Erythroblast (primary cell): ENCODE results near the gene SLC46A1.

Experiments used
- GATA1 ChIP-seq: IDR thresholded peaks from 2 replicates; pipeline ENCODE4 v1.6.1; 2011; ENCODE audit warnings: low read depth, mild to moderate bottlenecking, control low read depth, low read length, moderate library complexity
- POLR2A ChIP-seq: IDR thresholded peaks from 2 replicates; pipeline ENCODE4 v1.6.1; 2011; ENCODE audit warnings: mild to moderate bottlenecking, low read length

DNA sequence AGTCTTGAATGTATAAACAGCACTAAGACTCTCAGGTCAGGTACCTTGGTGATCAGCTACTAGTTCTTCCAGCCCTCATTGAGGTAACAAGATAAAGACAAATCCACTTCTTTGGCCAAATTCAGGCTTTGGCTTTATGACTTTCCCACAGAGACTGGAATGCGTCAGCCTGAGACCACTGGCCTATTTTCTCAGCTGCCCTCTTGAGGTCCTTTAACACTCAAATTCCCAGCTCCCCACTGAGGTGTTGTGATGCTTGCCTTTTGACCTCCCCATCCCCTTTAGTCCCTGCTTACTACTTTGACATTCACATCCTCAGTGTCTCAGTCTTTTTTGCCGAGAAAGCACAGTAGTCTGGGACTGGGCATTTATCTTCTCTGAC, 59.8 kb downstream of the SLC46A1 start:
- no peak for TF ChIP-seq POLR2A
- TF ChIP-seq GATA1 = no peak
